ENCODE data around the gene LSG1. TPM values are rescaled to one million over a fixed set of nuclear protein-coding genes. Genes with fewer than 3 reads are reported as not detected.

Gene LSG1
- total and polyA plus RNA-seq, 2 of the 13 experiments (the other 11 are each of a cell fraction or from before 2014, with no cell fraction given), result 21.4 to 32.1 TPM

- TF ChIP-seq HOMEZ (CRISPR knock-in tag; IDR thresholded peaks at IDR 0.05; ENCODE audit: low read depth), result peak; percentile 55; the same call in 1 of the 2 replicates
- peak; percentile 74 for TF ChIP-seq SPEN (CRISPR knock-in tag; IDR thresholded peaks at IDR 0.05; ENCODE audit: low read depth)
- TF ChIP-seq ZNF510 (CRISPR knock-in tag; IDR thresholded peaks at IDR 0.05; ENCODE audit: low read depth), result no peak; the same call in 1 of the 2 replicates
- peak; percentile 67; the same call in 1 of the 2 replicates for TF ChIP-seq IRX3 (CRISPR knock-in tag; IDR thresholded peaks at IDR 0.05; ENCODE audit: borderline replicate concordance, low read depth)
- TF ChIP-seq ZNF264 (CRISPR knock-in tag; IDR thresholded peaks at IDR 0.05), result no peak
- TF ChIP-seq AGO2 (optimal IDR thresholded peaks at IDR 0.05; ENCODE audit: low read depth, low read length), result no peak
- TF ChIP-seq RNF219 (CRISPR knock-in tag; IDR thresholded peaks at IDR 0.05), result no peak
- no peak for TF ChIP-seq ZBTB21 (CRISPR knock-in tag; IDR thresholded peaks at IDR 0.05)
- no peak for TF ChIP-seq NAIF1 (CRISPR knock-in tag; IDR thresholded peaks at IDR 0.05; ENCODE audit: borderline replicate concordance)
- TF ChIP-seq ZSCAN5A (CRISPR knock-in tag; IDR thresholded peaks at IDR 0.05; ENCODE audit: borderline replicate concordance), result no peak
- TF ChIP-seq DRAP1 (CRISPR knock-in tag; IDR thresholded peaks at IDR 0.05), result peak; percentile 70
- TF ChIP-seq ZNF547 (CRISPR knock-in tag; IDR thresholded peaks at IDR 0.05), result no peak
- TF ChIP-seq NRL (CRISPR knock-in tag; IDR thresholded peaks at IDR 0.05; ENCODE audit: borderline replicate concordance), result no peak
- no peak for TF ChIP-seq CBX1 (IDR thresholded peaks at IDR 0.05; ENCODE audit: low read depth)
- TF ChIP-seq NCOA5 (CRISPR knock-in tag; IDR thresholded peaks at IDR 0.05), result no peak
- TF ChIP-seq ZBTB34 (CRISPR knock-in tag; IDR thresholded peaks at IDR 0.05), result no peak
- TF ChIP-seq CHD4 (IDR thresholded peaks at IDR 0.05; ENCODE audit: borderline replicate concordance, low read length), result no peak
- TF ChIP-seq ZNF790 (CRISPR knock-in tag; IDR thresholded peaks at IDR 0.05; ENCODE audit: borderline replicate concordance), result 0 out of 2 replicates have a peak, but pooled peaks have one; percentile 60
- peak; percentile 47; the same call in 1 of the 2 replicates for TF ChIP-seq YEATS2 (CRISPR knock-in tag; IDR thresholded peaks at IDR 0.05; ENCODE audit: borderline replicate concordance)
- TF ChIP-seq ATF2 (CRISPR knock-in tag; IDR thresholded peaks at IDR 0.05), result 0 out of 2 replicates have a peak, but pooled peaks have one; percentile 14
- no peak for TF ChIP-seq MAFG (CRISPR knock-in tag; IDR thresholded peaks at IDR 0.05)
Measured at GRCh38 chr3:194633349-194634004, 38.5 kb downstream of the LSG1 start, which contains the start of gene TMEM44 (continued).

Measured in HepG2 (cell line).